HG03066 (cell line): Measurements from ENCODE around the gene ERBB3.
"Not testable (repeated sequence)": the region's sequence is repeated elsewhere in the genome, so short reads cannot be mapped to it uniquely, and the experiment has no call there.

Experiments
- ATAC-seq: cut with Tn5 transposase; IDR thresholded peaks from one replicate; pipeline ENCODE4 v1.9.1; 2021; ENCODE audit warnings: low read depth; ENCODE audit not compliant: unreplicated experiment

ERBB3 gene

GRCh38 chr12:56107242-56107641 lies 27.3 kb downstream of the ERBB3 start:
- ATAC-seq = no peak

DNA sequence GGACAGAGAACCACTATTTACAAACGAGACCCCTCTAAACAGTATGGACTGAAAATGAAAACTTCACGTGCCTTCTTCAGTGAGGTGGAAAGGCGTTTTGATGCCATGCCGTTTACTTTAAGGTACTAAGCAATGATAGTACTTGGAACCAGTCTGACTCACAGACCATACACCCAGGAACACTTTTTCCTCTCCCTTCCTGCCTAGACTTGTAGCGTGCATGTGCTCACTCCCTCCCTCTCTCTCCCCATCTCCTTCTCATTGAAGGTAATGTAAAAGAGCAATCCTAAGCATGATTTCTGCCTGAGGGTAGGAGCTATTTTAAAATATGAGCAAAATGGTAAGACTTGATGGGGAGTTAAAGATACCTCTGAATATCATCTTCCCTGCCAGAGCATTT lies 30.6 kb downstream of the ERBB3 start:
- ATAC-seq = no peak

DNA sequence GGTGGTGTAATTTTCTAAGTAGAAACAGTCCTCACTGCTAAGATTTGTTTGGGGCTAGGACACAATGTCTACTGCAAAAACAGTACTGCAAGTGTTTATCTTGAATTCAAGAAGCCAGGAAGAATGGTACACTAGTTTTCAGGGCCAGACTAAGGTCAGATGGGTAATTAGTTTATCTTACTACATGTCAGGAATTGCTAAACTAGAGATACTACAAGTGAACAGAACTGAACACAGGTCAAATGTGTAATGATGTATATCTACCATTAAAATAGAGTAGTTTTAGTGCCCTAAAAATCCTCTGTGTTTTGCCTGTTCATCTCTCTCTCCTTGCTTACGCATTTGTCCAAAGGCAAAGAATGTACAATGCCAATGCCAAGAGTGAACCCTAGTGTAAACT lies 34.1 kb downstream of the ERBB3 start:
- ATAC-seq = no peak

- ATAC-seq = no peak
These were observed 35.4 kb downstream of the ERBB3 start for GRCh38 chr12:56115329-56115728.

GRCh38 chr12:56116267-56117081 lies 36.5 kb downstream of the ERBB3 start, which contains the start of gene RPL41:
TSS of gene RPL41 (plus strand) at chr12:56116633.
- peak; percentile 39 for ATAC-seq

- ATAC-seq = not testable (repeated sequence)
These were observed 37.2 kb downstream of the ERBB3 start for GRCh38 chr12:56117082-56117706.

GRCh38 chr12:56117778-56118687 lies 38.1 kb downstream of the ERBB3 start, which contains the start of gene ZC3H10:
TSS of gene ZC3H10 (plus strand) at chr12:56118266. CDS start at chr12:56120563, 2,297 bp downstream.
- ATAC-seq = peak; percentile 75

GRCh38 chr12:56118688-56119357 lies 38.9 kb downstream of the ERBB3 start:
- ATAC-seq = no peak

- ATAC-seq = no peak
These were observed 39.4 kb downstream of the ERBB3 start for GRCh38 chr12:56119361-56119796.

DNA sequence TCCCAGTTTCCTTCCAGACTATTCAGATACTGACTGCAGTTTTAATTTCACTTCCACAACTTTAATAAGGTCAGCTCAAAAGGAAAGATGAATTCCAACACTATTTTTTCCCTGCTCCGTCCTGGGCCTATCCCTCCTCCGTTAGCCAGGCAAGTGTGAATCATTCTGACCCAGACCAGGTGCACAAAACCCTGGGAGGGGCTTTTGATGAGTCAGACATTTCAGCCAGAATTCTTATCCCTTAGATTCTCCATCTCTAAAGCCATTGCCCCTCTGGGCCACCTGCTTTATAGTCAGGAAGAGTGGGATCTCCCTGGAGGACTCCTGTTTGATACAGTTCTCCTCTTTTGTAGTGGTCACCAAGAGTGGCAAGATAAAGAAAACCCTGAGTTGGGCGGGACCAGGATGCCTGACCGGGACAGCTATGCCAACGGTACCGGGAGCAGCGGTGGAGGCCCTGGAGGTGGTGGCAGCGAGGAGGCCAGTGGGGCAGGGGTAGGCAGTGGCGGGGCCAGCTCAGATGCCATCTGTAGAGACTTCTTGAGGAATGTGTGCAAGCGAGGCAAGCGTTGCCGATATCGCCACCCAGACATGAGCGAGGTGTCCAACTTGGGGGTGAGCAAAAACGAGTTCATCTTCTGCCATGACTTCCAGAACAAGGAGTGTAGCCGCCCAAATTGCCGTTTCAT lies 40.3 kb downstream of the ERBB3 start:
- no peak for ATAC-seq

- ATAC-seq = no peak
These were observed 41.4 kb downstream of the ERBB3 start for GRCh38 chr12:56121204-56121870.

- ATAC-seq = no peak
These were observed 42.7 kb downstream of the ERBB3 start for GRCh38 chr12:56122637-56123036.

DNA sequence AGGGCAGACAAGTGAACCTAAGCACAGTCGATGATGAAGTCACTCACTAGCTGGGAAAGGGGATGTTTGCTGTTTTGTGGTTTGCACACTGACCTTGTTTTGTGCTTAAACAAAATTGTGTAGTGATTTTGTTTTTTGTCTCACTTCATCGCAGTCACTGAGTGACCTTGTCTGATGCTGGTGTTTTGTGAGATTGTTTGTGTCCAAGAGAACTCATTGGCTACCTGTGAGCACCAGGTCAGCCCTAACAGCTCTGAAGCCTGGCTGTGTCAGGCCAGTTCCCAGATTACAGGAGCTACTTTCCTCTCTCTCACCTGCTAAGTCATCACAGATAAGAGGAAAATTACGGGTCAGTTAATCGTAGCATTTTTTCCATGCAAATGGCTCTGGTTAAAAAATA lies 44.2 kb downstream of the ERBB3 start:
- no peak for ATAC-seq

DNA sequence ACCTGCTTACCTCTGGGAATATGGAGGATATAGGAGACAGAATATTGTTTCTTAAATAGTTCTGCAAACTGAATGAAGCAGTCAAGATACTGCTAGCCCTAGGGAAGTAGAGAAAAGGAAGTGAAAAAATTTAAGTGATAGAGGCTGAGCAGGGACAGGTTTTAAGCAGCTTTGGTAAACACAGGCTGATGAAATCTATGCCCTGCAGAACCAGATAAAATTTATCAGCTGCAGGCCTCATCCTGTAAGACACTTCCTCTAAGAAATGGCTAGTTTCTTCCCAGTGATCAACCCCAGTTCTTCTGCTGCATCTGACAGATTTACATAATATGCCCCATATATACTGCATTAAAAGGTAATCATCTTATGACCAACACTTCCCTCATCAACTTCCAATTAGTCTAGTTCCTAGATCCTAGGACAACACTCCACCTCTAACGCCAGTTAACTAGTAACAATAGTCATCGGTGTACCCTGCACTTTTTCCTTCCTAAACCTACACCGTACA lies 46.8 kb downstream of the ERBB3 start:
- ATAC-seq = no peak

DNA sequence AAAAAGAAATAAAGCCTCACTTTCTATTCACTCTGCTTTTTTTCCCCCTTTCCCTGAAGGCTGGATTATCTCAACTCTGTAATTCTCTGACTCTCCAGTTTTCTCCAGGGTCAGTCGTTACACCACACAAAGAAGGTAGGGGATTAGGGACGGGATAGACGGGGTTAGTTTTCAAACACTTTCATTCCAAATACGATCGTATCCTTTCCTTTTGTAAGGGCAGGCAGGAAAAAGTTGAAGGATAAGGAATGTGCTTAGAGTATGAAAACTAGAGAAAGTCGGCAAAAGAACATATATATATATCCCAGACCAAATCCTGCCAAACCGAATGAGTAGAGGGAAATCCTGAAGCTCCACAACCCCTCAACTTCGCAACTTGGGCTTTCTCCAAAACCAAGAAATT lies 47.5 kb downstream of the ERBB3 start:
- no peak for ATAC-seq

DNA sequence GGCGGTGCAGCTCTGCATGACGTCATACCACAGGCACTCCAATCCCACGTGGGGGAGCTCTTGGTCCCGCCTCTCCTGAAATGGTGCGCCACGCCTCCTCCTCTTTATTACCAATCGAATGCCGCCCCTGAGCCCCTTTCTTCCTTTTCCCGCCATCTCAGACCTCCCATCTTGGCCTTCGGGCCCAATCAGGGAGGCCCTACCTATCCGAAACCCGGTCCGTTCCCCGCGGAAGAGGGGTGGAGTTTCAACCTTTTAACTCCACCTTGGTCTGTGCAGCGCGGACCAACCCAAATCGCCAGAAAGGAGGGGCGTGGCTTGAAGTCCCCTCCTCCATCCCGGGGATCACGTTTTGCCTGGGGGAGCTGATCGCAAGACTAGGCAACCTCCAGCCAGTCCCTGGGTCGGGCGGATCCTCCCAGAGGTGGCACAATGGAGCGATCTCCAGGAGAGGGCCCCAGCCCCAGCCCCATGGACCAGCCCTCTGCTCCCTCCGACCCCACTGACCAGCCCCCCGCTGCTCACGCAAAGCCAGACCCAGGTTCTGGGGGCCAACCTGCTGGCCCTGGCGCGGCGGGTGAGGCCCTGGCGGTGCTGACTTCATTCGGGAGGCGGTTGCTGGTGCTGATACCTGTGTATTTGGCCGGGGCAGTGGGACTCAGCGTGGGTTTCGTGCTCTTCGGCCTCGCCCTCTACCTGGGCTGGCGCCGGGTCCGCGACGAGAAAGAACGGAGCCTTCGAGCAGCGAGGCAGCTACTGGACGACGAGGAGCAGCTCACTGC lies 48.1 kb downstream of the ERBB3 start, which contains the start of gene ESYT1:
Gene ESYT1 (plus strand): TSS at position 380 of the 782 bp plus-strand sequence. CDS start 53 bp downstream, at position 433.
- peak; percentile 84 for ATAC-seq

GRCh38 chr12:56128670-56129205 lies 48.8 kb downstream of the ERBB3 start:
- ATAC-seq = no peak
